Myocyte (in vitro differentiated cells): ENCODE data around the gene LRRC10B. TPM values are rescaled to one million over a fixed set of nuclear protein-coding genes. Genes with fewer than 3 reads are reported as not detected.

Experiments used
- DNase-seq: peaks from one replicate; pipeline ENCODE4 v3.0.0-alpha.2; 2012; ENCODE audit warnings: low read depth
- total RNA-seq: library from RNA; depleted of rRNA; stranded (reverse); fragments of >200 nt; gene quantifications from 2 replicates; pipeline ENCODE4 v1.2.3, GENCODE V29; 2014

The LRRC10B gene
- total RNA-seq, 1 donor from 2014 or later, result not detected

DNA sequence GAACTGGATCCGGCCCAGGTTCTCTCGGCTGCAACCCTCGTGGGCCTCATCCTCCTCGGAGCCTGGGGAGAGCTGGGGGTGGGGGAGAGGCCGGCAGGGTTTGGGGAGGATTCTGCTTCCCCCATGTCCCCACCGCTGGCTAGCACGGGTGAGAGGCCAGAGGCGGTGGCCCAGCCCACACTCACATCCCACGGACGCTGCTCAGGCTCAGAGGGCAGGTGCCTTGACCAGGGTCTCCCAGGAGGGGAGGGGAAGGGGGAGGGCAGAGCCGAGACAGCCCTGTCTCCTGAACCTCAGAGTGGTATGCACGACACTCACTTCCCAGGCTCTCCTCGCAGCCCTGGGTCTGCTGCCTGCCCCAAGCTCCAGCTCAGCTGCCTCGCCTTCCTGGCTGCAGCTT lies 19.6 kb downstream of the LRRC10B start:
- no peak for DNase-seq

DNA sequence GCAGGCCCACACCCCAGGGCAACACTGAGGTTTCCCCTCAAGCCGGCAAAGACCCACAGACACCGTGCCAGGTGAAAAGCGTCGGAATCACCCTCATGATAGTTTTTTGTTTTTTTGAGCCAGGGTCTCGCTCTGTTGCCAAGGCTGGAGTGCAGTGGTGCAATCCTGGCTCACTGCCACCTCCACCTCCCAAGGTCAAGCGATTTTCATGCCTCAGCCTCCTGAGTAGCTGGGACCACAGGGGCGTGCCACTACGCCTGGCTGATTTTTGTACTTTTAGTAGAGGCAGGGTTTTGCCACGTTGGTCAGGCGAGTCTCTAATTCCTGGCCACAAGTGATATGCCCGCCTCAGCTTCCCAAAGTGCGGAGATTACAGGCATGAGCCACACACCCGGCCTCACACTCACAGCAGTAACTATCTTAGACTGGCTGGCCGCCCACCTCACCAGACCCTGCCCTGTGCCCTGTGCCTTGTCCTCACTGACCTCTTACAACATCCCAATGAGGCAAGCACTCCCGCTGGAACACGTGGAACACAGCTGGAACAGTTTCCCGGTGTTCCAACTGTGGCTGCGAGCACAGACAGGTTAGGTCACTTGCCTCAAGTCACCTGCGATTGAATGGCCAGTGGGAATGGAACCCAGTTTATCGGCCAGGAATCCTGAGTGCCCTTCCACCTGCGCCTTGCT lies 21.1 kb downstream of the LRRC10B start:
- no peak for DNase-seq

DNA sequence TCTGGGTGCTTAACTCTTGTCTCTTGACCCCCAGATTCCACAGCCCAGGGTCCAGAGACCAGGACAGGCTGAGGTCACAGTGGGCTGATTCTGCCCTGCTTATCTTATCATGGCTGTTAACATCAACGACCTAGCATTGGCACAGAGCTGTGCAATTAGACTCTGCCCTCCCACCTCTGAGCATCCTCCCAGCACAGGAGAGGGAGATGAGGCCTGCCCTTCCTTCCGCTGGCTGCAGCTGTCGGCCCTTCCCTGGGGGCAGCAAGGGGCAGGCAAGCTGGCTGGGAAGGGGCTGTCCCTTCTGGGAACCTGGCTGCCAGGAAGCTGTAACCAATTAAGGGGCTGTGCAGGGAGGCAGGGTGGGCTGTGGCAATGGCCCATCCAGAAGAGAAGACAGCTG lies 22.5 kb downstream of the LRRC10B start:
- DNase-seq, result no peak

DNA sequence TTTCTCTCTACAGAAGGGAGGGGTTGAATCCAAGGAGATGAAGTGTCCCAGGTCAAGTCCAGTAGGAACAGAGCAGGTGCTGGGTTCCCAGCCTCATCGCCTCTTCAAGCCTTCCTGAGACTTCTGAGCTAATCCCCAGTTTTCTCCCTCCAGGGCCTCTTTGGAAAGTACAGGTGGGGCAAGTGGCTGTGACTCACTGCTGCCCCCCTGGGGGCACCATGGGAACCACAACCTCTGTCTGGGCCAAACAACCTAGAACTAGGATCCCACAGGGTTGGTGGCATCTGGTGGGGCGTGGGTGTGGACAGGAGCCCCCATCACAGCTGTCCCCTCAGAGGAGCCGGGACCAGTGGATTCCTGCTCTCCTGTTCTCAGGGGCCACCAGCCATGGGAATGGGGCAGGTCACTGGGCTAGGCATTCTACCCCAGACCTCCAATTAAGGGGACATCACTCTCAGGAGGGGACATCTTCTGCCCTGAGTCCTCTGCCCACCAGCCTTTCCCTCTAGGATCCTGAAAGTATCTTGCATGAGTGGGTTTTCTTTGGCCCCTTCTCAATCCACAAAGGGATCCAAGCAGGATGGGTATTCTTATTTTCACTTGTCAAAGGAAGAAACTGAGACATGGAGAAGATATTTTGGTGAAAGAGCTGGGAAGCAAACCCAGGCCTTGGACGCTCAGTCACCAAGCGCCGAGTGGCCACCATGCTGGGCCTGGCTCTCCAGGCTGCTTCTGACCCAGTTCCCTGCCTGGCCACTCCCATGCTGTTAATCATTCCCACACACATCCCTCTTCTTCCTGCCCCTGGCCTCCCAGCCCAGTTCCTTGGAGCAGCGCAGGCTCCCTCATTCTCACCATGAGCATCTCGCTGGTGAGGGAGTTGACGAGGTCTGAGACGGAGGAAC lies 23.8 kb downstream of the LRRC10B start:
- DNase-seq, result no peak

DNA sequence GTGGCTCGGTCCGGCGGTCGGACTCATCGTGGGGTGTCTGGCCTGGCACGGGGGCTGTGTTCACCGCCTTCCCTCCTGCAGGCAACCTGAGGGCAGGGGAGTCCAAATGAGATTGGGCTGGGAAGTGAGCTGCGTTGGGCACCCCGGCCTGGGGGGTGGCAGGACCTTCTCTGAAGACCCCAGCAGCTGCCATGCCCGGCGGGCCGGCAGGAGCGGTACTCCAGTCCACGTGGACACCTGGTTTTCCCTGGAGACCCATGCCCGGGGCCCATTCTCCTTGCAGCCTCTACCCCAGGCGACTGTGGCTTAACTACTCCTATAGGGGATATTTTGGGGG lies 24.5 kb downstream of the LRRC10B start:
- no peak for DNase-seq

DNA sequence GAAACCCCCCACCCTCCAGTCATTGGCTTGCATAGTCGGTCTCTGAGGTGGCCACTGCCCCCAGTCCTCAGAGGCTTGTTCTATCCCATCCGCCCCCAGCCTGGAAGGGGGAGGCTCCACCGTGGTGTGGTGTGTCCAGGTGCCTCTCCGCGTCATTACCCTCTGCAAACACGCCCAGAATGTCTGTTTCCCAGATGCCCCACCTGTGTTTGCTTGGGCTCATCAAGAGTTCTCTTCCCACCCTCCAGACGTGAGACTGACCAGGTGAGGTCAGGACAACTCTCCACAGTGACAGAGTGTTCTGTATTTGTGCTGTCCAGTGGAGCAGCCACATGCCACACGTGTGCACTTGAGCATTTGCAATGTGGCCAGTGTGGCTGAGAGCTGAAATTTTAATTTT lies 24.9 kb downstream of the LRRC10B start:
- no peak for DNase-seq

DNA sequence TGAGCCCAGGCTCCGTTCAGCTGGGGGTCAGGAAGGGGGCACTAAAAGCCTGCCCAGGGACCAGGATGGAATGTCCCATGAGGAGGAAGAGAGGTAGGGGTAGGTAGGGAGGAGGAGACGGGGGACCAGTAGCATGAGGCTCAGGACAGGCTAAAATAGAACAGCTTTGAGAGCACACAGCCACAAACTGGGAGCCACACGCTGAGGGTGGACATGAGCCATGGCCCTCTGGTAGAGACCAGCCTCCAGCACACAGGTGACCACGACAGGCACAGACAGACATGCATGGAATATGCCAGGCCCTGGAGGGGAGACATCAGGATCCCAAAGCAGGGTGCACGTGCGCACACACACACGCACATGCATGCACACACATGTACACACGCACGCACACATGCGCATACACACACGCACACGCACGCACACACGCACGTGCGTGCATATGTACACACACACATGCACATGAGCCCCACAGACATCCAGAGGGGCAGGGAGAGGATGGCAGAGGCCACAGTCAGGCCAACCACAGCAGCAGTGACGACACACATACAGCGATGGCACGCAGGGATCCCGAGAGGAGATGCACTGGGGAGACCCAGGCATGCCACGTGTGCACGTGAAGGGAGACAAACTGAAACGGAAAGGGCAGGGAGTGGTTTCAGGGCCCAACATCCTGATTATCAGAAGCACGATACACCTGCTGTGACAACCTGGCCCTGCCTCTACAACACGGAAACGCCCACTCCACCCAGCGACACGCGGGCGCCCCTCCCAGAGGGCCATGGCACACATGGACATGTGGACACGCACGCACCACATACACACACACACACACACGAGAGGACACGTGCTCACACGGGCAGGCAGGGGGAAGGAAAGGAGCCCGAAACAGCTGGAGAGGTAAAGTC lies 25.7 kb downstream of the LRRC10B start:
- no peak for DNase-seq

DNA sequence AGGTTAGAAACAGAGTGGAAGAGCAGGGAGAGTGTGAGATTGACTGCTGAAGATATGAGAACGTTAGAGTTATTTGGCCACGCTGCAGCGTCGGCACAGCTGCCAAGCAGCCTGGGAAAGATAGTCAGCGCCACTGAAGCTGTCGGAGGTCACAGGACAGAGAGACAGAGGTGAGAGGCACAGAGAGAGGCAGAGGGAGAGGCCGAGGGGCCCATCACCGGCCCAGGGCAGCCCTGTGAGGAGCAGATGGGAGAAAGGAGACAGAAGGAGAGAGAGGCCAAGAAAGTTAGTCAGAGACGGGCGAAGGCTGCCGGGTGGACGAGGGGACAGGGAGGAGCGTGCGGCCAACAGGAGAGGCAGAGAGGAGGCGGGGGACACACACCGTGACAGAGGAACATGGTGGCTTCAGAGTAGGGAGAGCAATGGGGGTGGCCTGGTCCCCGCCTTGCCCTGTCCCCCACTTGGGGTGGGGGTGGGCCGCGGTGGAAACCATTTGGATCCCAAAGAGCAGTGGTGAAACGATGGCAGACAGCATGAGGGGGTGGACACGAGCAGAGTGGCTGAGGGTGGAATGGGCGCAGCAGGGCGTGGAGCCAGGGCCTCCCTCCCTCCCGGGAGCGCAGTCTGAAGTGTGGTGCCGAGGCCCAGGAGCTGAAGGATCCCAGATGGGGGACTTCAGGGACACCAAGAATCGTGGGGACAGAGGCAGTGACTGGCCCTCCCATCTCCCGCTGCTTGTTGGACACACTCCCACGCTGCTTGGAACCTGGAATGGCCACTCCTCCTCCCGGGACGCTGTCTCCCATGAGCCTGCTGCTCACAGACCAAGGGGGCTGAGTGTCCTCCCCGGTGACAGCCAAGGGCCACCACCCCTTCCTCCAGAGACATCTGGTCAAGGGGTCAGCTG lies 26.6 kb downstream of the LRRC10B start:
- DNase-seq, result no peak

DNA sequence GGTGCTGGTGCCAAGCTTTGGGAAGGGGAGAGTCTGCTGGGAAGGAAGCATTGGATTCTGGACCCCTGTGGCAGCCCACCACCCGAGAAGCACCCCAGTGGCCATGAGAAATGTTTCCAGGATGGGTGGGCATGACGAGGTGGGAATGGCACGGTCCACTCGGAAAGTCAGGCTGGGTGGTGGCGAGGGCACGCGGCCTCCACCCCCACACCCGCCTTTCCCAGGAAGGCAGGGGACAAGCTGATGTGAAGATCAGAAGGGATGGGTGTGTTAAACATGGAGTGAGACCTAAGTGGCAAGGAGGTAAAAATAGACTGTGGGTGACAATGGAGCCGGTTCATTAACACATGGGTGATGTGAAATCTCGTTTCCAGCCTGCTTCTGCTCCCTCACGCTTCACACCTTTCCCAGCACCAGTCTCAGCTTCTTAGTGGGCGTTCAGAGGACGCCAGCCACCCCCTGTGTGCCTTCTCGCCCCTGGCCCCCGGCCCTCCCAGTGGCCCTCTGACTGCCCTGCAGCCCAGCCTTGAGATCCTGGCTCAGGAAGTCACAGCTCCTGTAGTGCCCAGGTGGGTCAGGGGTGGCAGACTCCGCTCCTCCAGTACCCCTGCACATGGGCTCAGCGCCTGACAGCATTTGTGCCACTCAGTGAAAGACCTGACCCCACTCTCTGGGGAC lies 27.6 kb downstream of the LRRC10B start:
- no peak for DNase-seq

DNA sequence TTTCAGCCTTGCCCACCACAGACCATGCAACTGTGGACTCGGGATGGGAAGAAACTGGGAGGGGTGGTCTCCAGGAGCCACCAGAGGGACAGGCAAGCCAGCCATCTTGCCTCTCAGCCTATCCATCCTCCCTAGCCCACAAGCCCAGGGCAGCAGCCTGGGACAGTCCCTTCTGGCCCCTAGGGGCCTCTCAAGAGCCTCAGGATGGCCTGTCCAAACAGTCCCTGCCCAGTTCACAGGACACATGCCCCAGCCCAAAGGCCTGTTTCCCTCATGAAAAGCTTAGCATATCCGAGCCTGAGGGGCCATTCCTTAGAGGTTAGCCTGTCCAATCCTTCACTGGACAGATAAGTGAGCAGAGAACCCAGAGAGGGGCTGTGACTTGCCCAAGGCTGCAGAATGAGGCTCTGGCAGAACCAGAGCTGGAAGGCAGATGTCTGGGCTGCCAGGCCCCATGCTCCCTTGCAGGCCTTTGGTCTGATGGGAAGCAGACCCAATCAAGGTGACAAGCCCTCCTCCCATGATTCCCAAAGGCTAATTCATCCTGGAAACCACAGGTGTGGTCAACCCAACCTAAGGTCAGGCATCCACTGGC lies 28.2 kb downstream of the LRRC10B start:
- no peak for DNase-seq

DNA sequence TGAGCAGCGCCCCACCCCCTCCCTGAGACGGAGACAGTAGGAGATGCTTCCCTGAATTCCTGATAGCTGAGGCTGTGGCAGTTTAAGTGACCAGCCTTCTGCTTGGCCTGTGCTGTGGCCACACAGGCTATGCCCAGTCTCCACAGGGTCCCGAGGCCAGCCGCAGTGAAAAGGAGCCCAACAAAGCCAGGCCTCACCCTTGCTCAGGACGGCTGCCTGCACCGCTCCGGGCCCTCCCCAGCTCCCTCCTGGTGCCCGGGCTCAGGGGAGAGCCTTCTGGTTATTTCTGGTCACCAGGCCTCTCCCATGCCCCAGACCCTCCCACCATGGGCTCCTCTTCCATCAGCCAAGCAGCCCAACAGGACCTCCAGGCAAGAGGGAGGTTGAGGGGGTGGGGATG lies 28.8 kb downstream of the LRRC10B start:
- DNase-seq, result no peak

DNA sequence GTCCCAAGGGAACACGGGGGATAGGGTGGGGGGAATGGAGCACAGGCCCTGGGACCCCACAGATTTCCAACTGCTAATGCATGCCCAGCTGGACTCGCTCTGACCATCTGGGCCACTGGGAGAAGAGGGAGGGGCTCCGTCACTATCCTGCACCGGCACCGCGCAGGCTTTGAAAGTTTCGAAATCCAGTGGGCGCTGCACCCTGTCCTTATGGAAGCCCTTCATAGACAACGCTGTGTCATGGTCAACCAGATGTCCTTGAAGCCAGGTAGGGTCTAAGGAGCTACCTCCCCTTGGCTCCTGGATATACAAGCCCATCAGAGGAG lies 30.1 kb downstream of the LRRC10B start:
- DNase-seq, result no peak

DNA sequence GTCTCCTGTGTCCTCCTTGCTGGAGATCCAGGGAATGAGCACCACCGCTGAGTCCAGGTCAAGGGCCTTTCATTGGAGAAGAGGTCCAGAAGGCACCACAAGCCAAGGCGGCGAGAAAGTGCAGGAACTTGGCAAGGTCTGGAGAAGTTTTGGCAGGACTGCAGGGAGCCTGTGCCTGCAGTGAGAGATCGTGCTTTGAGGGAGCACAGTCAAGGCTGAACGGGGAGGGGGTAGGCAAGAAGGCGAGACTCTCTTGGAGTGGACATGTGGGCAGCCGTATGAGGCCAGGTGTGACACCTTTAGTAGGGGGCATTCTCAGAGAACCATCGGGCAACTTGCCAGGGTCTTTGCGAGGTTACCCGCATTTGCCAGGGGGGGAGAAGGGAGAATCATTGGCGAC lies 30.5 kb downstream of the LRRC10B start:
- no peak for DNase-seq

DNA sequence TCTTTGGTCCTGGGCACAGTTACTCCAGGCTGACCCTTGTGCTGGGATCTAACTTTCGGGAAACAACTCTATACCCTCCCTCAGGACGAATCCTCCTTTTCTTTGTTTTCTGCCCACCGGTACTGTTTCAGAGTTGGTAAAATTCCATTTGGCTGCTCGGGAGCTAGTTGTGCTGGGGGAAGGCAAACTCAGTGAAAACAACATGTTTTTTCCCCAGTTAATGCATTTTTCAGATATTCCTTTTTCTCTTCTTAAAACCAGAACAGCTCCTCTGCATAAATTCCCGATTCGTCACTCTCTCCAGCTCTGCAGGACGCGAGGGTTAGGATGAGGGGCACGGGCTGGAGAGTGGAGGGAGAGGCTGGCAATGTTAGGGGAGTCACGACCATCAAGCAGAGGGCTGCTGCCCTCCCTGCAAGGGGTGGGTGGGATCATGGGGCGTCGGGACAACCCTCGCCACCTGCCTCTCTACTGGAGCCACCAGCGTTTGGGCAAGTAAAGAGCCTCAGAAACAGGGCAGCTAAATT lies 31.3 kb downstream of the LRRC10B start:
- DNase-seq, result no peak

DNA sequence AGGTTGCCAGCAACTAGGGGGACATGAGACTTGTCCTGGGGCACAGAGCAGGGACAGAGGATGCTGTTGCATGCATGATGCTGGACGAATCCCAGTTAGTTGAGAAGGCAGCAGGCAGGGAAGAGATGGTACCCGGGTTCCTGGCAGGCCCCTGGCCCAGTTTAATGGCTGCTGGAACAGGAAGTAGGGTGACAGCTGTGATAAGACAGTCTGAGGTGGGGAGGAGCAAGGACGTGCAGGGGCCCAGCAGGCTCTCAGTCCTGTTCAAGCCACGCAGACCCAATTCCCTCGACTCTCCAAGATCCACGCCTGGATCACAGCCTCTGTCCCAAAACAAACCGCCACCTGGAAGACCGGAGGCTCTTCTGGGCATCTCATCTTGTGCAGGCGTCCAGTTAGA lies 32.0 kb downstream of the LRRC10B start:
- DNase-seq, result no peak

DNA sequence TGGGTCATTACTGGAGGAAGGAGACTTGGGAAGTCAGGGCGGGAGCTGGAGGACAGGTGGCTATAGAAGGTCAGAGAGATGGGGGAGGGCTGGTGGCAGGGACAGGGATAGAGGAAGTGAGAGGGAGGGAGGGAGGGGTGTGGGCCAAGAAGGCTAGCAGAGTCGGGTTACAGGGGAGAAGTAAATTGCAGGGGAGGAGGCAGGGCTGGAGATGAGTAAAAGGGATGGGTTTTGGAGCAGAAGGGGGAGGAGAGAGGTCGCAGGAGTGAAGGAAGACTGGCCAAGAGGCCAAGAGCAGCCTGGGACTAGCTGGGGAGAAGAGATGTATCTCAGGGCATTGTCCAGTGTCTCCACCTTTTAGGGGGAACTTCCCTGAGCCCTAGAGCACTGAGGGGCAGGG lies 33.0 kb downstream of the LRRC10B start:
- DNase-seq, result peak; percentile 54

DNA sequence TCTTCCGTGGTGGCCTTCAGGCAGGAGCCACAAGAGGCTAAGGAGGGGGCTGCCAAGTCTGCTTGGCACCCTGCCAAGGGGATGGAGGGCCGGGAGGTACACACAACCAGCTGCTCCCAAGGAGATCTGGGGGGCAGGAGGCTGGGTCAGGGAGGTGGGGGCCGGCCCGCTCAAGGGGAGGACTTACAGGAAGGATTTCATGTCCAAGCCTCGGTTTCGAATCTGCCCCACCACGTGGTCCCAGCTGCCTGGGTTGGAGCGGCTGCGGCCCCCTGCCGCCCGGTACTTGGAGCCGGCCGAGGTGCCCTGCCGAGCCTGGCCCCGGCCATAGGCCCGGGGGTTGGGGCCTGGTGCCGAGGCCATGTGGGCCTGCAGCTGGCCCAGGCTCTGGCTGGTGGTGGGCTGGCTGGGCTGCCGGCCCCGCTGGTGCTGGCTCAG lies 33.5 kb downstream of the LRRC10B start:
- DNase-seq, result no peak

DNA sequence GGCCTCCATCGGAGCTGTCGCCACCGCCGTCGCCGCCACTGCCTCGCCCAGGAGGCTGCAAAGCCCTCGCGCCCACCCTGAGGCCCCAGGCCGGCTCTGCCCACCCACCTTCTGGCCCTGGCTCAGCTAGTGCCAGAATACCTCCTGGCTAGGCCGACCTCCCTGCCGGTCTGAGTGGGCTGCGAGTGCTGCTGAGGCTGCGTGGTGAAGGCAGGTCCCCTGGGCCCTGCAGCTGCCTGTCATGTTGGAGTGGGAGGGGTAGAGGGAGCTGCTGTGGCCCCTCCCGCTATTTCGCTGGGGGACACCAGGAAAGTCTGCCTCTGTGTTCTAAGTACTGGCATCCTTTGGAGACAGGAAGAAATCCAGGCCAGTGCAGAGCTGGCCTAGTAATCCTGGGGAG lies 34.2 kb downstream of the LRRC10B start:
- no peak for DNase-seq

DNA sequence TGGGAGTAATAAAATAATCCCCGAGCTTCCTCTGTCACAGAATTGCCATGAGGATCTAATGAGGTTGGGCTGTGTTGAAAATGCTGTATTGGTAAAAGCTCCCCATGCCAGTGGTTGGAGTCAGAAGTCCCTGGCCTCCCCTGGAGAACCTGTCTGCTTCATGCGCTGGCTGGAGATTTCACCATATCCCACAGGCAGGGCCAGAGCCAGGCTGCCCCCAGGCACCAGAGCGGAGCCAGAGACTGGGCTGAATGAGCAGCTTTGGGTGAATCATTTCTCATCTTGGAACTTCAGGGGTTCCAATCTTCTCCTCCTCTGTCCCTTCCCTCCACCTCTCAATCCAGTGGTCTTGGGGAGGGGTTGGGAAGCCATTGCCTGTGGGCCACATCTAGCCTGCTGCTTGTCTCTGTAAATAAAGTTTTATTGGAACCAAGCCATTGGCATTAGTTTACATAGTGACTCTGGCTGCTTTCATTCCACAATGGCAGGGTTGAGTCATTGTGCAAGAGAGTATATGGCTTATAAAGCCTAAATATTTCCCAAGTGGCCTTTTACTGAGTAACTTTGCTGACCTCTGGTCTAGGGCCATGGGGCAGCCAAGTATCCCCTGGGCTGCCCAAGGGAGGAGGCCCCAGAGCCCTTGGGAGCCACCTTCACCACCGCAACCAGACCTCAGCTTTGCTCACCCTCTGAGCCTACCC lies 35.2 kb downstream of the LRRC10B start:
- no peak for DNase-seq
